AG04449 (cell line): ENCODE measurements around the gene PRKCE.
A peak's percentile ranks its signal among the peaks of the same experiment; 100 is the strongest.
"Not testable (repeated sequence)": the region's sequence is repeated elsewhere in the genome, so short reads cannot be mapped to it uniquely, and the experiment has no call there.

ENCODE experiments used
- CTCF ChIA-PET: fragments of 350-600 bp; formaldehyde crosslinking; extraction: SDS; loops from one replicate; lab custom pipeline; 2021; ENCODE audit warnings: antibody characterized with exemption; lab: Yijun Ruan, JAX
- POLR2A ChIA-PET: fragments of 400-600, 350-600 bp; formaldehyde crosslinking; extraction: SDS; loops from one replicate; lab custom pipeline; 2020; ENCODE audit warnings: antibody characterized with exemption, inconsistent platforms; lab: Yijun Ruan, JAX
- DNase-seq: peaks from one replicate; pipeline ENCODE4 v3.0.0-alpha.2; 2010; ENCODE audit warnings: low read depth, low spot score
- H3K4me3 ChIP-seq: 2 replicates; pipeline ENCODE4 v1.5.1; 2011; ENCODE audit warnings: low read depth, mild to moderate bottlenecking, control low read depth, low read length
- TF ChIP-seq, protein P1 (sequence below): IDR thresholded peaks from one replicate; pipeline ENCODE4 v1.5.1; 2011; ENCODE audit warnings: mild to moderate bottlenecking, moderate library complexity, low read length, control low read depth, inconsistent platforms; ENCODE audit not compliant: insufficient read depth; ENCODE audit errors: missing control alignments

PRKCE gene

GRCh38 chr2:46207591-46207990 lies 556.1 kb downstream of the PRKCE start:
- TF ChIP-seq, protein P1, sequence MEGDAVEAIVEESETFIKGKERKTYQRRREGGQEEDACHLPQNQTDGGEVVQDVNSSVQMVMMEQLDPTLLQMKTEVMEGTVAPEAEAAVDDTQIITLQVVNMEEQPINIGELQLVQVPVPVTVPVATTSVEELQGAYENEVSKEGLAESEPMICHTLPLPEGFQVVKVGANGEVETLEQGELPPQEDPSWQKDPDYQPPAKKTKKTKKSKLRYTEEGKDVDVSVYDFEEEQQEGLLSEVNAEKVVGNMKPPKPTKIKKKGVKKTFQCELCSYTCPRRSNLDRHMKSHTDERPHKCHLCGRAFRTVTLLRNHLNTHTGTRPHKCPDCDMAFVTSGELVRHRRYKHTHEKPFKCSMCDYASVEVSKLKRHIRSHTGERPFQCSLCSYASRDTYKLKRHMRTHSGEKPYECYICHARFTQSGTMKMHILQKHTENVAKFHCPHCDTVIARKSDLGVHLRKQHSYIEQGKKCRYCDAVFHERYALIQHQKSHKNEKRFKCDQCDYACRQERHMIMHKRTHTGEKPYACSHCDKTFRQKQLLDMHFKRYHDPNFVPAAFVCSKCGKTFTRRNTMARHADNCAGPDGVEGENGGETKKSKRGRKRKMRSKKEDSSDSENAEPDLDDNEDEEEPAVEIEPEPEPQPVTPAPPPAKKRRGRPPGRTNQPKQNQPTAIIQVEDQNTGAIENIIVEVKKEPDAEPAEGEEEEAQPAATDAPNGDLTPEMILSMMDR, result no peak
- ChIA-PET POLR2A (no interaction called here), CTCF (no interaction called here)
- no peak overlapping the region for H3K4me3 ChIP-seq
- DNase-seq, result no peak

GRCh38 chr2:46208766-46209165 lies 557.3 kb downstream of the PRKCE start:
- POLR2A ChIA-PET, result no interaction called here
- H3K4me3 ChIP-seq, result no peak overlapping the region
- CTCF ChIA-PET, result interaction anchor here (1.2 kb wide), 1 partner anchor 11 kb away, joined by 4 read pairs; no protein-coding TSS in a partner anchor
- TF ChIP-seq, protein P1, result no peak
- DNase-seq, result no peak

GRCh38 chr2:46210063-46210462 lies 558.6 kb downstream of the PRKCE start:
- POLR2A ChIA-PET, result no interaction called here
- no peak for DNase-seq
- TF ChIP-seq, protein P1, result no peak
- CTCF ChIA-PET, result no interaction called here
- no peak overlapping the region for H3K4me3 ChIP-seq

DNA sequence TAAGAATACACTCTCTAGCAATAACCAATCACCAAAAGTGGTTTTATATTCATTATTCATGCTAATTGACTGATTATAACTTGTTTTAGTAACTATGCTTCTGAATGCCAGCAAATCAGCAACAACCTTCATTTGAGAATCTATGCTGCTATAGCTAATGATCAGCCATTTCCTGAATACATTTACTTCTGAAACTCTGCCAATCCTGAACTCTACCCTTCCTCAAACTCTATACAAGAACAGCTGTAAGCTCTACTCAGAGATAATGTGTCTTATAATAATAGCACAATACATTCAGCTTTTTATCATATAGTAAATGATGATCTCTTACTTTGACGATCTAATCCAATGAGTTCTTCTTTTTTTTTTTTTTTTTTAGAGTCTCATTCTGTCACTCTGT lies 560.0 kb downstream of the PRKCE start:
- TF ChIP-seq, protein P1, result no peak
- POLR2A ChIA-PET, result no interaction called here
- no peak for DNase-seq
- CTCF ChIA-PET, result no interaction called here
- H3K4me3 ChIP-seq, result no peak overlapping the region

DNA sequence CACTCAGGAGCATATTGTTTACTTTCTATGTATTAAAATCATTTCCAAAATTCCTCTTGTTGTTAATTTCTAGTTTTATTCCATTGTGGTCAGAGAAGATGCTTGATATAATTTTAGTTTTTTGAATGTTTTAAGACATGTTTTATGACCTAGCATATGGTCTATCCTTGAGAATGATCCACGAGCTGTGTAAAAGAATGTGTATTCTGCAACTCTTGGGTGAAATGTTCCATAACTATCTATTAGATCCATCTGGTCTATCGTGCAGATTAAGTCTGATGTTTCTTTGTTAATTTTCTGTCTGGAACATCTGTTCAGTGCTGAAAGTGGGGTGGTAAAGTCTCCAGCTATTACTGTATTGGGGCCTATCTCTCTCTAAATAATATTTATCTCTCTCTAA lies 562.4 kb downstream of the PRKCE start:
- CTCF ChIA-PET, result no interaction called here
- DNase-seq, result no peak

GRCh38 chr2:46216213-46216612 lies 564.7 kb downstream of the PRKCE start:
- ChIA-PET POLR2A (interaction anchor here (0.7 to 1.2 kb wide), 2 partner anchors 35 to 187 kb away, joined by 3 to 4 read pairs; no protein-coding TSS in a partner anchor), CTCF (interaction anchor here (0.7 to 1.3 kb wide), 2 partner anchors 78 to 153 kb away, joined by 3 read pairs; no protein-coding TSS in a partner anchor)
- no peak overlapping the region for H3K4me3 ChIP-seq
- peak; percentile 52 for DNase-seq
- TF ChIP-seq, protein P1, result no peak

More for the DNA sequence above, 562.4 kb downstream of the PRKCE start:
- H3K4me3 ChIP-seq, result no peak overlapping the region
- TF ChIP-seq, protein P1, result no peak
- POLR2A ChIA-PET, result no interaction called here

- POLR2A ChIA-PET, CTCF ChIA-PET, H3K4me3 ChIP-seq, DNase-seq: not testable (repeated sequence)
Measured at GRCh38 chr2:46223514-46223913, 572.0 kb downstream of the PRKCE start.
